Cardiac septum (tissue), 1 donor: Measurements from ENCODE around the gene SDHA. TPM values are rescaled to one million over a fixed set of nuclear protein-coding genes. Genes with fewer than 3 reads are reported as not detected.
"Not testable (repeated sequence)": the region's sequence is repeated elsewhere in the genome, so short reads cannot be mapped to it uniquely, and the experiment has no call there.

Source experiments
- DNase-seq: peaks from one replicate; pipeline ENCODE4 v3.0.0-alpha.2; 2020; ENCODE audit warnings: low spot score
- intact Hi-C: fragments of 100-400 bp; cut with DNase I; formaldehyde crosslinking; loops from one replicate; pipeline ENCODE4 v1.14.0; 2022
- total RNA-seq: library from RNA; stranded (reverse); fragmentation: NEBNext Ultra II Directional; extraction: Animal tissue kit (Norgen Biotek cat#: 25700); gene quantifications from one replicate; pipeline ENCODE4 v1.2.1, GENCODE V29; 2021
- donor health status: DM: no; HTN: no; CAD: no.

The SDHA gene
- total RNA-seq, 1 donor from 2014 or later = 580 TPM

GRCh38 chr5:274346-274745 is 56.2 kb downstream of the SDHA start:
- DNase-seq = not testable (repeated sequence)

DNA sequence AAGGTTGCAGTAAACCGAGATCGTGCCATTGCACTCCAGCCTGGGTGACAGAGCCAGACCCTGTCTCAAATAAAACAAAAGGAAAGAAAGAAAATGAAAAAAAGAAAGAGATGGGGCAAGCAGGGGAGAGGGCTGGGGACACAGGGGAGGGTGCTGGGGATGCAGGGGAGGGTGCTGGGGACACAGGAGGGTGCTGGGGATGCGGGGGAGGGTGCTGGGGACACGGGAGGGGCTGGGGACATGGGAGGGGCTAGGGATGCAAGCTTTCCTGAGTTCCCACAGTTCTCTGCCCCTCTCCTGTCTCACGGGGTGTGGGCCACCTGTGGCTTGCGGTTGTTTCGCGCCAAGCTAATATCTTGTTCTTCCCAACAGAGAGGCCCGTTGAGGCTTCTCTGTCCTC is 60.5 kb downstream of the SDHA start:
- DNase-seq = no peak
- intact Hi-C loops = no loop called here

More at GRCh38 chr5:274346-274745, 56.2 kb downstream of the SDHA start:
- intact Hi-C loops = not testable (repeated sequence)

DNA sequence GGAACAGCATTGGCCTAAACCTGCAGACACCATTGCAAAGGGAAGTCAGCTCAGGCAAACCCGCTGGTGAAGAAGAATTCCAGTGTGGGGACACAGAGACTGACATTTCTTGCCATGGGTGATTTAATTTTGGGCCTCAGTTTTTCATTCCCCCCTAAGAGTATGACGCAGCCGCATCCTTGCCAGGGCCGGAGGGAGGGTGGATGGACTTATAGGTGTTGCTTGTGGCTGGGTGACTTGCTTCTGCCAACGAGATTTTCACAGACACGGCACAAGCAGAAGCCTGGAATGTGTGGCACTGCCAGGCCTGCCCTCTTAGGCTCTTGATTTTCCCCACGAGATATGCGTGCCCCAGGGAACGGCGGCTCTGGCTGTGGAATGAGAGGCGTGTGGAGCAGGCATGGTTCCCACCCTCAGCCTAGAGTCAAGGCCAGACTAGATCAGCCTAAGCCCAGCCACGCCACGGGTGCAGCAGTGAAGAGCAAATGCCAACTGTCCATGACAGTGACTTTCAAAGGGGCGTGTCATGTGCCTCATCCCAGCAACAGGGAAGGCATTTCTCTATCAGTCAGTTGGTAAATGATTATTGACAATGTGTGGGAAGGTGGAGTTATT is 61.0 kb downstream of the SDHA start:
- intact Hi-C loops, DNase-seq: not testable (repeated sequence)

- peak; percentile 67 for DNase-seq
- intact Hi-C loops = no loop called here
Measured at GRCh38 chr5:285991-286557, 68.0 kb downstream of the SDHA start.

DNA sequence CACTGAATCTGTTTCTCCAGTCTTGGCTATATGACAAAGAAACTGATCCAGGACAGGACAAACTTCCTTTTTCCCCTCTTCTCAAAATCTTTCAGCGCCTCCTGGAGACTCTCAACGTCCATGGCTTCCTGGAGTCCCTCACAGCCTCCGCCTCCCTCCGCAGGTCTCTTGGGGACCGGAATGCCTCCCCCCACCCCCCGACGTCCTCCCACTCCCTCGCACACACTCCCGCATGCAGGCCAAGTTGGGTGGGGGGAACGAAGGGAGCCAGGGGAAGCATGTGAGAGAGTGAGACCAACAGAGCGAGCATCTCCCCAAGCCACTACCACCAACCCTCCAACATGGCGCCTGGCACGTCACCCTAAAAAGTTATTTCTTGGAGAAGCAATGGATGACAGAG is 72.1 kb downstream of the SDHA start:
- intact Hi-C loops = not testable (repeated sequence)

DNA sequence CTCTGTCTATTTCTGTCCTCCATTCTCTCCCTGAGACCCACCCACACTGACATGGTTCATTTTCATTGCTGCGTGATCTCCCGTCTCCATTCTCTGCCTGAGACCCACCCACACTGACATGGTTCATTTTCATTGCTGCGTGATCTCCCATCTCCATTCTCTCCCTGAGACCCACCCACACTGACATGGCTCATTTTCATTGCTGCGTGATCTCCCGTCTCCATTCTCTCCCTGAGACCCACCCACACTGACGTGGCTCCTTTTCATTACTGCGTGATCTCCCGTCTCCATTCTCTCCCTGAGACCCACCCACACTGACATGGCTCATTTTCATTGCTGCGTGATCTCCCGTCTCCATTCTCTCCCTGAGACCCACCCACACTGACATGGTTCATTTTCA is 73.2 kb downstream of the SDHA start:
- DNase-seq, intact Hi-C loops: not testable (repeated sequence)

More for the DNA sequence above, 72.1 kb downstream of the SDHA start:
- DNase-seq = not testable (repeated sequence)

DNA sequence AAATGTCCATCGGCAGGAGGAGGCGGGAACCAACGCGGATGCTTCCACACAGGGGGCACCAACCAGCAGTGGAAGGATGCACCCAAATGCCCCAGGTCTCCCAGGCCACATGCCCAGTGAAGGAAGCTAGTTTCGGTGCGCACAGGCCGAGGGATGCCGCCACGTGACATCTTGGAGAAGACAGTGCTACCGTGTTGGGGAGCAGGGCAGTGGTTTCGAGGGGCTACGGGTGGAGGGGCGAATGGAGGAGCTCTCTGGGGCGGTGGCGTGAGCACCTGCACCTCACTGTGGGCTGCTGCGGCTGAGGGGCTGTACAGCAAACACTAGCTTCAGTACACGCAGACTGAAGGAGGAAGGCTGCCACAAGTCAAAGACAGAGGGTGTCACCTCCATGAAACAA is 76.7 kb downstream of the SDHA start:
- intact Hi-C loops, DNase-seq: not testable (repeated sequence)

GRCh38 chr5:296207-296606 is 78.1 kb downstream of the SDHA start:
- intact Hi-C loops, DNase-seq: not testable (repeated sequence)

DNA sequence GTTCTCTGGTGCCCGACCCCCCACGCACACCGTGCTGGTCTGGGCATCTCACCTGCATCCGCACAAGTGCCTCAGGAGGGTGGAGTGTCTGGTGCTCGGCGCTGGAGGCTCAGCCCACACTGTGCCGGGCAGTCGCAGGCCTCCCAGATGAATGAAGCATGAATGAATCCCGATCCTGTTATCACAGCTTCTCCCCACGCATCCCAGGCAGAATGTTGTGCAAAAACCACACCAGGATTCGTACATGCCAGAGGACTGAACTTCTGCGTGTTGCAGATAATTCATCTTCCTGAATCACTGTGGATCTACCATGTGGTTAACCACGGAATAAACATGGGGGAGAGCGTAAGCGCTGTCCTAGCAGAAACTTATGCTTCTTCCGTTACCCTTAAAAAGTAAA is 78.8 kb downstream of the SDHA start:
- intact Hi-C loops, DNase-seq: not testable (repeated sequence)

- DNase-seq, intact Hi-C loops: not testable (repeated sequence)
Measured at GRCh38 chr5:297448-297847, 79.3 kb downstream of the SDHA start.

DNA sequence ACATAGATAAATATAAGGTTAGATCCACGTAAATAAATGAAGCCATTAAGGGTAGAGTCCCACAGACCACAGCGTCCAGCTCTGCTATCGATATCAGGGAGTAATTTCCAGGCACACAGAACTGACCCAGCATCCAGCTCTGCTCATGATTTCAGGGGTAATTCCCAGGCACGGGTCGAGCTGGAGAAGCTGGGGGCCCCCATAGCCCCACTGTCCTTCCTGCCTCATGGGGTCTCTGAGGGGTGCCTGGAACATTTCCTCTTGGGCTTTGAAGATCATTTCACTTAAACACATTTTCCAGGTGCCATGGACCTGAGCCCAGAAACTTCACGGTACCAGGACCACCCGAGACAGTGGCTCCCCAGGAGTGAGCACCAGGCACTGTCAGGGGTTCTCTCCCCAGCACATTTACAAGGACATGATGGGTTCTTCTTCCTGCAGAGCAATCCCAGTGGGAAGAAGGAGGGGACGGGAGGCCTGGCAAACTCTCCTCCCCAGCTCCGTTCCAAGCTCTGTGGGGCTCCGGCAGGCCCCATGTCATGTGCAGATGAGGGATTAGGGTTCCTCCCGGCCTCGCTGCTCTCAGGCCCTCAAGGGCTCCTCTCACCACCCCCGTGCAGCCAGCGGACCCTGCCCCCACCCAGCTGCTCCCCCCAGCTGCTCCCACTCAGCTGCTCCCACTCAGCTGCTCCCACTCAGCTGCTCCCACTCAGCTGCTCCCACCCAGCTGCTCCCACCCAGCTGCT is 80.0 kb downstream of the SDHA start:
- intact Hi-C loops, DNase-seq: not testable (repeated sequence)

GRCh38 chr5:298737-299125 is 80.6 kb downstream of the SDHA start:
- no peak for DNase-seq
- intact Hi-C loops = no loop called here

DNA sequence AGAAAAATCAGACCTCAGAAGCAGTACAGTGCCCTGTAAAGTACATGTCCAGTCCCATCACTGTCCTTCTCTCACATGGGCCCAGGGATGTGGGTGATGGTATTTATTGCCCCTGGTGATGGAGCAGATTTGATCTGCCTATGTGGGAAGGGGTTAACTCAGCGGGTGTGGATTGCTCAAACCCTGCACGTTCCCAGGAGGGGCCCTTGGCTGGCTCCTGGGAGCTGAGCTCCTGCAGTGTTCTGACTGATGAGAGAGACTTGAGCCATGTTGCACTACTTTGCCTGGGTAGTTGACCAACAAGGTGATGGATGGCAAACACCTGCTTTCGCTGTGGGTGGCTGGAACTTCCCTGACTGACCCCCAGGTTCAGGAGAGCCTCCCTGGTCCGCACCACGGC is 81.8 kb downstream of the SDHA start:
- intact Hi-C loops, DNase-seq: not testable (repeated sequence)

DNA sequence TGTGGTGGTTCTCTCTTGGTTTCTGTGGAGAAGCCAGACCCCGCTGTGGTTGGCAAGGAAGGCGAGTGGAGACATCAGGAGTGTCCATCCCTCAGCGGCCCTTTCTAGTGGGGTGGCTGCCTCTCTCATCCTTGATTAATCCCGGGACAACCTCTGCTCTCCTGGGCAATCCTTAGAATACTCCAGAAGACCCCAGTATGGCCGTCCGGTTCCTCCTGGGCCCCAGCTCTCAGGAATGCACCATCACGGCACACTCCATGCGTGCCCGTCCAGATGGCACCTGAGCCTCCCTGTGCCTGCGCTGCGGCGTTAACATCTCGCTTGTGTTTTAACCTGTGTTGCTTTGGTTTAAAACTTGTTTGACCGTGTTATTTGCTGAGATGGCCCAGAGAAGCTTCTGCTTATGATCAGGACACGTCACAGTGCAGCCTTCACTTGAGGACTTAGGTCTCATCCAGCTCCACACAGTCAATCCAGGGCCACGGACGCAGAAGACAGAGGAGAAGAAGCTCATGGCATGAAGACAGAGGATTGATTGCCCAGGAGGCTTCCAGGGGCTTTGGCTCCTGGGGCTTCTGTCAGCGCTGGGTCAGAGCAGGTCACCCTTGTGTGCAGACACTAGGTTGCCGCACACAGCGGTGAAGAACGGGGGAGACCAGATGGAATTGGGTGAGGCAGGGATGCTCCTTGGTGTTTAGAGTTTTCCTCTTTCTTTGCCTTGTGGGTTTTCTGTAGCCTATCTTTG is 82.7 kb downstream of the SDHA start:
- DNase-seq, intact Hi-C loops: not testable (repeated sequence)

- intact Hi-C loops, DNase-seq: not testable (repeated sequence)
Measured at GRCh38 chr5:302416-302815, 84.3 kb downstream of the SDHA start.

DNA sequence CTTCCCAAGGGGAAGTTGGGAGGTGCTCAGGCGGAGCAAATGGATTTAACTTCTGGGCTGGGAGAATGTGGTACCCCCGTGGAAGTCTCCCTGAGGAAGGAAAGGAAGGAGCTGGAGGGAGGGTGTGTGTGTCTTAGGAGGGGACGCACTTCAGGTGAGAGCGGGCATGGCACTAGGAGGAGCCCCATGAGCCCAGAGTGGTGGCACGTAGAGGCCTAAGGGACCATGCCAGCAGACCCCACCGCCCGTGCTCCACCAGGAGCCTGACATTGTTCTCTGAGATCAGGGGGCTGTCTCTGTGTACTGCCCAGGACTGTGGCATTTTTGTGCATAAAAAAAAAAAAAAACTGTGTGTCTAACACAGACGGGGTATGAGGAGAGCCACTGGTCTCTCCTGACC is 84.8 kb downstream of the SDHA start:
- intact Hi-C loops = no loop called here
- no peak for DNase-seq

DNA sequence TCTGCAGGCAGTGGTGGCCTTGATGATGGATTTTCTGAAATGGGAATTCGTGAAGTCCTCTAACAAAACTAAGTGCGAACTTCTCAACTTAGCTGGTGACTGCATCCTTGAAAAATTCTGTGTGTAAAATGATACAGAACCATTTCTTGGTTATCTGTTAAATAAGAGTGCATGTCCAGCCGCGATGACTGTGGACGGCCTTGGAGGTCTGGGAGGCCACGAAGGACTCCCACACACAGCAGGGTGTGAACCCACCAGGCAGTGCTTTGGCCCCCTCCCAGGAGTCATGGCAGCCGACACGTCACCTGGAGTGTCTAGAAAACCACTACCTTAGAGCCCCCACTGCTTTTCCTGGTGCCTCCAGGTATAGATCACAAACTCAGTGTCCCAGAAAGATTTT is 85.6 kb downstream of the SDHA start:
- intact Hi-C loops = not testable (repeated sequence)
- DNase-seq = peak; percentile 46

GRCh38 chr5:305050-305449 is 86.9 kb downstream of the SDHA start:
- peak; percentile 29 for DNase-seq
- intact Hi-C loops = no loop called here

DNA sequence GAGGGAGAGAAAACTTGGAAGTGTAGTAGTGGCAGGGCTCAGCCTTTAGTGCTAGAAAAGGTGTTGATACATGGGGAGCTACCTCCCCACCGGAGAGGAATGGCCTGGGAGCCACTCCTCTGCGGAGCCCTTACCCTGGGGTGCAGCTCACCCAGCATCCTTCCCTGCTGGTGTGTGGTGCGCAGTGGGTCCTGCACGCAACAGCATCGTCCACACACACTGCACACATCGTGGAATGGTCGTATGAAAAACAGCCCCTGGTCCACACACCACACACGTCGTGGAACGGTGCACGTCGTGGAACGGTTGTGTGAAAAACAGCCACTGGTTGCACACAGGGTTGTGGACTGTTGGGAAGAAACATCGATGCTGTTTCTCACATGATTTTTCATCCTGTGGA is 87.3 kb downstream of the SDHA start:
- intact Hi-C loops = no loop called here
- DNase-seq = peak; percentile 39
